Peyer's patch (tissue), 4 donors: ENCODE measurements around the gene RIMBP2. TPM values are rescaled to one million over a fixed set of nuclear protein-coding genes. Genes with fewer than 3 reads are reported as not detected.

Experiments
- DNase-seq, 3 donors: peaks; one replicate each; pipeline ENCODE4 v3.0.0-alpha.2; 2017 to 2019
- H3K27ac ChIP-seq, 4 donors: fragments of 200-600 bp; sonication (generic); one replicate each; pipeline ENCODE4 v1.5.1; 2016 to 2019
- H3K27me3 ChIP-seq, 2 donors: fragments of 200-600 bp; sonication (generic); one replicate each; pipeline ENCODE4 v1.5.1; 2019
- H3K36me3 ChIP-seq, 3 donors: fragments of 200-600 bp; sonication (generic); one replicate each; pipeline ENCODE4 v1.5.1; 2016 to 2019
- H3K4me1 ChIP-seq, 4 donors: fragments of 200-600 bp; sonication (generic); one replicate each; pipeline ENCODE4 v1.5.1; 2016 to 2019
- H3K4me3 ChIP-seq, 4 donors: fragments of 200-600 bp; sonication (generic); 1 replicate in 3 of 4; 2 replicates in 1 of 4; pipeline ENCODE4 v1.5.1; 2016 to 2019; ENCODE audit warnings: mild to moderate bottlenecking in 1 of 4
- H3K9me3 ChIP-seq, 4 donors: fragments of 200-600 bp; sonication (generic); one replicate each; pipeline ENCODE4 v1.5.1; 2016 to 2019; ENCODE audit warnings: mild to moderate bottlenecking in 1 of 4
- CTCF ChIP-seq, 6 experiments: fragments of 450-650 bp in 4 of 6; fragments of 200-600 bp in 2 of 6; sonication (generic) in 1 of 6; IDR thresholded peaks; one replicate each; pipeline ENCODE4 v1.5.1; 2017 to 2019; ENCODE audit warnings: antibody characterized with exemption in 6 of 6, mild to moderate bottlenecking in 3 of 6, moderate library complexity in 1 of 6
- POLR2A ChIP-seq, 2 donors: fragments of 450-650 bp; IDR thresholded peaks; one replicate each; pipeline ENCODE4 v1.5.1; 2017; ENCODE audit warnings: antibody characterized with exemption in 2 of 2, mild to moderate bottlenecking in 2 of 2, moderate library complexity in 2 of 2
- total RNA-seq, 4 donors: library from RNA; depleted of rRNA; stranded (reverse); fragments of >200 nt; gene quantifications; one replicate each; pipeline ENCODE4 v1.1.0, GENCODE V29; 2016

The RIMBP2 gene
- total RNA-seq, 4 donors from 2014 or later: 8.8 to 19.8 (median 16.0) TPM

DNA sequence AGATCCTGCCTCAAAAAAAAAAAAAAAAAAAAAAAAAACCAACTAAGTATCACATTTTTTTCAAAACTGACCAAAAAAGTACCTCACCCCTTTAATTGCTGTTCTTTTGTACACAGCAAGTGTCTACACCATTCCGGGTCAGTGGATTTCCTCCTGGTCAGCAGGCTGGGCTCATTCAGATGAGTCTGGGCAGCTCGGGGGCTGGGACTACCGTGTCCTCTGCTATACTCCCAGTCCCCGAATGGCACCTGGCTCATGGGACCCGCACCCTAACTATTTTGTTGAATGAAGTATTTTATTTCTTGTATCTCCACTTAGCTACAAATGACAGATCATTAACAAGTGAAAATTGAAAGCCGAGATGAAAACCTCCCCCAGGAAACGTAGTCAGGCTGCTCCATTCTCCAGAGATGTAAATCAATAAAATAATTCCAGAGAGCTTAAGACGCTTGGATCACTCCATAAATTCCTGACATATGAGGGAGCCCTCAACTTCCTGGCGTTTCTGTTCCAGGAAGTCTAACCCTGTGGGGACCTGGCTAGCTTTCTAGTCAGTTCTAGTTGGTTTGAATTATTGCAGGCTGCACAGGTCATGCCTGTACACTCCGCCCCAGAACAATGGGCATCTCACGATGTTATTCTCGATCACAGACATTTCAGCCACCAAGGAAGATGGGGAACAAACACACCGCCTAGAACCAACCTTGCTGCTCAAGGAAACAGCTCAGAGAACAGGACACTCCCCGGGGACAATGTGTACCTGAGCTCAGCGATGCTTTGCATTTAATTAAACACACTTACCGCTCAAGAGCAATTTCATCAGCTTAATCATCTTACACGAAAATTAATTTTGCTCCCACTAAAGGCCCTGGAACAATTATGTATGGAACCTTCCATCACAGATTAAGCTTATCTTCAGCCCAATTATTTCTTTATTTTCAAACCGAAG is 76.3 kb downstream of the RIMBP2 start:
- DNase-seq: no peak
- Histone ChIP-seq H3K27me3 (no peaks in the 10 kb centered on the region), H3K4me1 (no peaks in the 10 kb centered on the region), H3K4me3 (no peak overlapping the region), H3K36me3 (no peaks in the 10 kb centered on the region), H3K9me3 (no peaks in the 10 kb centered on the region), H3K27ac (no peak overlapping the region)
- TF ChIP-seq CTCF (IDR thresholded peaks at IDR 0.05) (no peak), POLR2A (IDR thresholded peaks at IDR 0.05) (no peak)

GRCh38 chr12:130636370-130636769 is 79.7 kb downstream of the RIMBP2 start:
- Histone ChIP-seq H3K27ac (no peak overlapping the region), H3K36me3 (no peaks in the 10 kb centered on the region), H3K27me3 (no peaks in the 10 kb centered on the region), H3K4me3 (no peak overlapping the region), H3K9me3 (no peaks in the 10 kb centered on the region), H3K4me1 (no peaks in the 10 kb centered on the region)
- DNase-seq: no peak
- TF ChIP-seq CTCF (IDR thresholded peaks at IDR 0.05): no peak
- TF ChIP-seq POLR2A (IDR thresholded peaks at IDR 0.05): no peak

DNA sequence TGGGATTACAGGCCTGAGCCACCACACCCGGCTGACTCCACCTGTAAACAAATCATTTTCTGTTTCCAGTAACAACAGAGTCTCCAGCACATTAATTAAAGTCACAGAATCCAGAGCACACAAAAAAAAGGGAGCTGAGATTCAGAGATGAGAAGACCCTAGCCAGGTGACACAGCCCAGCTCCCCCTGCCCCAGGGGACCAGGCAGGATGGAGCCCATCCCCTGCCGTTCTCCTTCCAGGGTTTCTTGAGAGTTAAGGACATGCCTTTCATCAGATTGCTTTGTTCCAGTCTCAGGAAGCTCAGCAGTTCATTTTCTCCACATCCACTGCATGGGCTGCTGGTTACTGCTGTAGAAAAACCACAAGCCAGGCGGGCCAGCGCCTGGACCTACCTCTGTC is 81.2 kb downstream of the RIMBP2 start:
- DNase-seq: no peak
- H3K27me3 ChIP-seq: no peaks in the 10 kb centered on the region
- no peak overlapping the region for H3K4me3 ChIP-seq
- no peak for TF ChIP-seq POLR2A (IDR thresholded peaks at IDR 0.05)
- no peak for TF ChIP-seq CTCF (IDR thresholded peaks at IDR 0.05)
- H3K9me3 ChIP-seq: no peaks in the 10 kb centered on the region
- no peak overlapping the region for H3K27ac ChIP-seq
- H3K4me1 ChIP-seq: no peaks in the 10 kb centered on the region
- H3K36me3 ChIP-seq: no peaks in the 10 kb centered on the region

GRCh38 chr12:130633771-130634170 is 82.3 kb downstream of the RIMBP2 start:
- no peaks in the 10 kb centered on the region for H3K4me1 ChIP-seq
- no peak for DNase-seq
- no peaks in the 10 kb centered on the region for H3K27me3 ChIP-seq
- H3K36me3 ChIP-seq: no peaks in the 10 kb centered on the region
- H3K27ac ChIP-seq: no peak overlapping the region
- H3K9me3 ChIP-seq: no peaks in the 10 kb centered on the region
- H3K4me3 ChIP-seq: no peak overlapping the region
- TF ChIP-seq CTCF (IDR thresholded peaks at IDR 0.05) (no peak), POLR2A (IDR thresholded peaks at IDR 0.05) (no peak)

- Histone ChIP-seq H3K27ac (no peak overlapping the region), H3K27me3 (no peaks in the 10 kb centered on the region), H3K9me3 (no peaks in the 10 kb centered on the region), H3K4me3 (no peak overlapping the region), H3K36me3 (no peaks in the 10 kb centered on the region), H3K4me1 (no peaks in the 10 kb centered on the region)
- no peak for DNase-seq
- no peak for TF ChIP-seq CTCF (IDR thresholded peaks at IDR 0.05)
- no peak for TF ChIP-seq POLR2A (IDR thresholded peaks at IDR 0.05)
These were observed 83.5 kb downstream of the RIMBP2 start for GRCh38 chr12:130632642-130633041.
